ENCODE measurements around the gene CBX4. TPM values are rescaled to one million over a fixed set of nuclear protein-coding genes. Genes with fewer than 3 reads are reported as not detected.
A peak's percentile ranks its signal among the peaks of the same experiment; 100 is the strongest.

CBX4 gene
- total and polyA plus RNA-seq, 2 of the 13 experiments (the other 11 are each of a cell fraction or from before 2014, with no cell fraction given), result 25.8 to 50.8 TPM

DNA sequence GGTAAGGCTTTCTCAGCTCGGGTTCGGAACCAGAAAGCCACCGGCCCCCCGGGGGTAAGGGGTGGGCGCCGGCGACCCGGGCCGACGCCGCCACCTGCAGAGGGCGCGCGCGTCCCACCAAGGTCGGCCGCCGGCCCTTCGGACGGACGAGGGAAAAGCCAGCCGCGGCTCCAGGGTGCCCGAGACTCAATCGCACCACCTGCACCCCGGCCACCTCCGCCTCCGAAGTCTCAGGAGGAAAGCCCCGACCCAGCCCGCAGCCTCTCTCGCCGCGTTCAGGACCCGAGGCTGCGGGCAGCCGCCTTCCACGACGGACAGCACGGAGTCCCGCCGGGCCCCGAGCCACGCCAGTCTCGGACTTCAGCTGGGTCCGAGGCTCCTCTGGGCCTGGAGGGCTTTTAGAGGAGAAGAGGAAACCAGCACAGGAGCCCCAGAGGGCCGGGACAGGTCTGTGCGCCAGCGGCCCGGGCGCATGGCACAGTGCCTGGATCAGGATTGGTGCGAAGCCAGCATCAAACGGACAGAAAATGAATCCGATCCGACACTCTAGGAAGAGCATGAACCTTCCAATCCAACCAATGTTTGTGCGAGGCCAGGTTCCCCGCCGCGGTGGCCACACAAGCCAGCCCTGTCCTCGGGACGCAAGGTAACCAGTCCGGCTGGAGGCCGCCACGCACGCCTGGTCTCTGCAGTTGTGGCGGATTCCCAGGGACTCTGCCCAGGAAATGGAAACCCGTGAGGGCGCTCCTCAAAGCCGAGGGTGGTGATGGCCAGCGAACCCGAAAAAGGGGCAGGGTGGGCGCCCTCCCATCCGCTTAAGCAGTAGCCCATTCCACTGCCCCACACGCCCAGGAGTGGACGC is 49.1 kb downstream of the CBX4 start (continued):
- TF ChIP-seq, protein P1, sequence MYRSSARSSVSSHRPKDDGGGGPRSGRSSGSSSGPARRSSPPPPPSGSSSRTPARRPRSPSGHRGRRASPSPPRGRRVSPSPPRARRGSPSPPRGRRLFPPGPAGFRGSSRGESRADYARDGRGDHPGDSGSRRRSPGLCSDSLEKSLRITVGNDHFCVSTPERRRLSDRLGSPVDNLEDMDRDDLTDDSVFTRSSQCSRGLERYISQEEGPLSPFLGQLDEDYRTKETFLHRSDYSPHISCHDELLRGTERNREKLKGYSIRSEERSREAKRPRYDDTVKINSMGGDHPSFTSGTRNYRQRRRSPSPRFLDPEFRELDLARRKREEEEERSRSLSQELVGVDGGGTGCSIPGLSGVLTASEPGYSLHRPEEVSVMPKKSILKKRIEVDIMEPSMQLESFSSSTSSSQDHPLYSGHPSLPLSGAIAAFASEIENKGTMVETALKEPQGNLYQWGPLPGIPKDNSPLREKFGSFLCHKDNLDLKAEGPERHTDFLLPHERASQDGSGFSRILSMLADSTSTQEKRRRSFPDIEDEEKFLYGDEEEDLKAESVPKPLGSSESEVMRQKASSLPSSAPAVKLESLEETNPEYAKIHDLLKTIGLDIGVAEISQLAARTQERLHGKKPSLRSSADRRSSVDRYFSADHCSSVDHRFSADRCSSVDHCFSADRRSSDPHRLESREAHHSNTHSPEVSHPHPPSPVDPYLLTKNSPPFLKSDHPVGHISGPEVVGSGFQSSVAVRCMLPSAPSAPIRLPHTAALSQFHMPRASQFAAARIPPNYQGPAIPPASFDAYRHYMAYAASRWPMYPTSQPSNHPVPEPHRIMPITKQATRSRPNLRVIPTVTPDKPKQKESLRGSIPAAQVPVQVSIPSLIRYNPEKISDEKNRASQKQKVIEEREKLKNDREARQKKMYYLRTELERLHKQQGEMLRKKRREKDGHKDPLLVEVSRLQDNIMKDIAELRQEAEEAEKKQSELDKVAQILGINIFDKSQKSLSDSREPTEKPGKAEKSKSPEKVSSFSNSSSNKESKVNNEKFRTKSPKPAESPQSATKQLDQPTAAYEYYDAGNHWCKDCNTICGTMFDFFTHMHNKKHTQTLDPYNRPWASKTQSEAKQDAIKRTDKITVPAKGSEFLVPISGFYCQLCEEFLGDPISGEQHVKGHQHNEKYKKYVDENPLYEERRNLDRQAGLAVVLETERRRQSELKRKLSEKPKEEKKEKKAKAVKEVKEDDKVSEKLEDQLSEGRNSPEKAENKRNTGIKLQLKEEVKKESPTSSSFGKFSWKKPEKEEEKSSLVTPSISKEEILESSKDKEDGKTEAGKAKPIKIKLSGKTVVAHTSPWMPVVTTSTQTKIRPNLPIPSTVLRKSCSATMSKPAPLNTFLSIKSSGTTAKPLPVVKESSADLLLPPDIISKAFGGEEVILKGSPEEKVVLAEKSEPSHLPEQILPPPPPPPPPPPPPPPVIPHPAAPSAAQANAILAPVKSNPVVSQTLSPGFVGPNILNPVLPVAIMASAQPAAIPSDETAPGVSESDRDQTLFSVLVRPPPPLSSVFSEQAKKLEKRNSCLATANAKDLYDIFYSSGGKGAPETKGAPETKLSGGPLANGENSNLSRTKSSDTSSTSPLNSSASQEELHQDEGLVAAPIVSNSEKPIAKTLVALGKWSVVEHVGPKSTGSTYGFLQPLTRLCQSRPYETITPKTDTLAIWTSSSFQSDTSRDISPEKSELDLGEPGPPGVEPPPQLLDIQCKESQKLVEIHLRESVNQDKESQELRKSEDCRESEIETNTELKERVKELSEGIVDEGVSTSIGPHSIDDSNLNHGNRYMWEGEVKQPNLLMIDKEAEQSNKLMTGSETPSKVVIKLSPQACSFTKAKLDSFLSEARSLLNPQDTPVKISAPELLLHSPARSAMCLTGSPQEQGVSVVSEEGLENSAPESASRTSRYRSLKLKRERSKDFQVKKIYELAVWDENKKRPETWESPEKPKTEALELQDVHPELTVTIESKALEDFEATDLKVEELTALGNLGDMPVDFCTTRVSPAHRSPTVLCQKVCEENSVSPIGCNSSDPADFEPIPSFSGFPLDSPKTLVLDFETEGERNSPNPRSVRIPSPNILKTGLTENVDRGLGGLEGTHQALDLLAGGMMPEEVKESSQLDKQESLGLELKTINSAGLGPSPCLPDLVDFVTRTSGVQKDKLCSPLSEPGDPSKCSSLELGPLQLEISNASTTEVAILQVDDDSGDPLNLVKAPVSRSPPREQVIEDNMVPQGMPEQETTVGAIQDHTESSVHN (CRISPR knock-in tag; IDR thresholded peaks at IDR 0.05), result no peak
- peak; percentile 86 for TF ChIP-seq PATZ1 (CRISPR knock-in tag; IDR thresholded peaks at IDR 0.05)
- TF ChIP-seq ZNF430 (CRISPR knock-in tag; IDR thresholded peaks at IDR 0.05), result no peak
- no peak for TF ChIP-seq GATAD1 (CRISPR knock-in tag; IDR thresholded peaks at IDR 0.05)
- TF ChIP-seq AGO2 (optimal IDR thresholded peaks at IDR 0.05; ENCODE audit: low read depth, low read length), result no peak
- no peak for TF ChIP-seq ELF1 (CRISPR knock-in tag; IDR thresholded peaks at IDR 0.05)
- TF ChIP-seq ARID3A (IDR thresholded peaks at IDR 0.05; ENCODE audit: low read depth, low read length), result no peak
- no peak; the same call in 1 of the 2 replicates for TF ChIP-seq ADNP (CRISPR knock-in tag; IDR thresholded peaks at IDR 0.05)
- no peak for TF ChIP-seq DPF2 (CRISPR knock-in tag; IDR thresholded peaks at IDR 0.05; ENCODE audit: borderline replicate concordance, low read depth)
- TF ChIP-seq, protein P2, sequence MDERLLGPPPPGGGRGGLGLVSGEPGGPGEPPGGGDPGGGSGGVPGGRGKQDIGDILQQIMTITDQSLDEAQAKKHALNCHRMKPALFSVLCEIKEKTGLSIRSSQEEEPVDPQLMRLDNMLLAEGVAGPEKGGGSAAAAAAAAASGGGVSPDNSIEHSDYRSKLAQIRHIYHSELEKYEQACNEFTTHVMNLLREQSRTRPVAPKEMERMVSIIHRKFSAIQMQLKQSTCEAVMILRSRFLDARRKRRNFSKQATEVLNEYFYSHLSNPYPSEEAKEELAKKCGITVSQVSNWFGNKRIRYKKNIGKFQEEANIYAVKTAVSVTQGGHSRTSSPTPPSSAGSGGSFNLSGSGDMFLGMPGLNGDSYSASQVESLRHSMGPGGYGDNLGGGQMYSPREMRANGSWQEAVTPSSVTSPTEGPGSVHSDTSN (CRISPR knock-in tag; IDR thresholded peaks at IDR 0.05), result no peak
- TF ChIP-seq ZNF496 (CRISPR knock-in tag; IDR thresholded peaks at IDR 0.05; ENCODE audit: insufficient replicate concordance), result no peak
- TF ChIP-seq THAP11 (CRISPR knock-in tag; IDR thresholded peaks at IDR 0.05), result peak; percentile 7; the same call in 1 of the 2 replicates
- no peak for TF ChIP-seq YEATS4 (CRISPR knock-in tag; IDR thresholded peaks at IDR 0.05; ENCODE audit: borderline replicate concordance)
- TF ChIP-seq ZBTB1 (CRISPR knock-in tag; IDR thresholded peaks at IDR 0.05; ENCODE audit: borderline replicate concordance), result no peak
- TF ChIP-seq SATB2 (CRISPR knock-in tag; IDR thresholded peaks at IDR 0.05), result 0 out of 2 replicates have a peak, but pooled peaks have one; percentile 55
- TF ChIP-seq SMARCC2 (IDR thresholded peaks at IDR 0.05), result no peak
